Chondrocyte (in vitro differentiated cells): Measurements from ENCODE around the gene LRRD1. TPM values are rescaled to one million over a fixed set of nuclear protein-coding genes. Genes with fewer than 3 reads are reported as not detected.

Experiments used
- DNase-seq: peaks from one replicate; pipeline ENCODE4 v3.0.0; 2021; ENCODE audit warnings: mixed read lengths, low spot score
- H3K27ac Mint-ChIP-seq: one replicate; pipeline ENCODE4 v1.8.0; 2021; ENCODE audit warnings: mild to moderate bottlenecking, moderate library complexity, mixed read lengths; ENCODE audit not compliant: unreplicated experiment
- H3K27me3 Mint-ChIP-seq: 2 replicates; pipeline ENCODE4 v1.8.0; 2021; ENCODE audit warnings: low read depth, mixed read lengths
- H3K36me3 Mint-ChIP-seq: 2 replicates; pipeline ENCODE4 v1.8.0; 2021; ENCODE audit warnings: low read depth, mixed read lengths
- H3K4me1 Mint-ChIP-seq: 2 replicates; pipeline ENCODE4 v1.8.0; 2021; ENCODE audit warnings: low read depth, mild to moderate bottlenecking, mixed read lengths
- H3K4me3 Mint-ChIP-seq: one replicate; pipeline ENCODE4 v1.8.0; 2021; ENCODE audit warnings: mild to moderate bottlenecking, moderate library complexity, mixed read lengths; ENCODE audit not compliant: unreplicated experiment
- H3K9me3 Mint-ChIP-seq: 2 replicates; pipeline ENCODE4 v1.8.0; 2021; ENCODE audit warnings: low read depth, mixed read lengths
- long read RNA-seq: library from polyadenylated mRNA; stranded (forward); transcript quantifications from one replicate; pipeline ENCODE4 v2.0.0, GENCODE V29; 2021
- total RNA-seq: library from RNA; stranded (reverse); gene quantifications from 3 replicates; pipeline ENCODE4 v1.2.1, GENCODE V29; 2021
- TF ChIP-seq, protein P1 (sequence below): fragments of 200-600 bp; sonication (generic); IDR thresholded peaks from 2 replicates; pipeline ENCODE4 v1.5.0; 2021; ENCODE audit warnings: antibody characterized with exemption, mild to moderate bottlenecking, moderate library complexity

LRRD1 gene
- total RNA-seq, result 0.22 to 0.41 TPM in 2 of 3 replicates, not detected in the other
- long read RNA-seq, result 0 reads

DNA sequence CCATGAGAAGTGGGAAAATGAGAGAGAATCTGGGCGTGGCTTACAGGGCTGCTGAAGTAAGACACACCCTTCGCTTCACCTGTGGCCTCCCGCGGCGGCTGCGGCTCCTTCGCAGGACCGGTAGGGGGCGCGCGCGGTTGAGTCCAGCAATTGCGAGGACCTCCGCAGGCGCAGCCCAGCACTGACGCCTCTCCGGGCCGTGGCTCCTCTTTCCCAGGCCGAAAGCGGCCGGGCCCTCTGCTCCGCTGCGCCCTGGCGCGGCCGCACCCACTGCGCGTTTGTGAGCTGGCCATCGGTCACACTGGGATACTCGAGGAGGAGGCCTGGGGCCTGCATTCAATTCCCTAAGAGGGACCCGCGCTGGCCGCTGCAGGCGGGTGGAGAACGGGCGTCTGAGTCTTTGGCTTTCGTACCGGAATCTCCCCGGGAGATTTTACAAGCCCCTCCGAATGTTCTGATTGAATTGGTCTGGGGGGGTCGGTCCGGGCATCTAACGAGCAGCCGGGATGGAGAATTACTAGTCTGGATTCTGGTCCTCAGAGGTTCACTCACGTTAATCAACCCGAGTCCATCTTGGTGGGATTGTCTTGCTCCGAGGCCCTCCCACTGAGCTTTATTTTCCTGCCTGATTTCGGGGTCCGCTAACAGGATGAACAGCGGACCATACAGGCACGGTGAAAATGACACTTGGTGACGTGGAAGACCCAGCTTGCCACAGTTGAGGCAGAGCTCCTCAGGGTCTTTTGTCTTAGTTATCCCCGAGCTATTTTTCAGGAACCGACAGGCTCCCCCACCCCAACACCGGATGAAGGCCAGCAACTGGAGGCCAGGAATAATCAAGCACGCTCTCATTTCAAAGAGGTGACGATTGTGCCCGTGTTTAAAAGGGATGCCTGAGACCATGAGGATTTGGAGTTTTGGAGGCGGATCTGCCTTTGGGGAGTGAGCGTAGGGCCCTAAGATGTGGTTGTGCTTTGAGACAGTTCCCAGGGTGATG, at the start of gene LRRD1:
Gene LRRD1 (minus strand): TSS at position 215 of the 997 bp plus-strand sequence. CDS start 13,940 bp downstream, outside the sequence.
- Mint-ChIP-seq H3K27ac (peak within 1 kb of the TSS; percentile 12), H3K9me3 (peaks cover 15% of the 10 kb centered on the region), H3K27me3 (no peaks in the 10 kb centered on the region), H3K4me3 (peak within 1 kb of the TSS; percentile 63), H3K36me3 (peaks cover 5% of the 10 kb centered on the region), H3K4me1 (peaks cover 14% of the 10 kb centered on the region)
- TF ChIP-seq, protein P1, sequence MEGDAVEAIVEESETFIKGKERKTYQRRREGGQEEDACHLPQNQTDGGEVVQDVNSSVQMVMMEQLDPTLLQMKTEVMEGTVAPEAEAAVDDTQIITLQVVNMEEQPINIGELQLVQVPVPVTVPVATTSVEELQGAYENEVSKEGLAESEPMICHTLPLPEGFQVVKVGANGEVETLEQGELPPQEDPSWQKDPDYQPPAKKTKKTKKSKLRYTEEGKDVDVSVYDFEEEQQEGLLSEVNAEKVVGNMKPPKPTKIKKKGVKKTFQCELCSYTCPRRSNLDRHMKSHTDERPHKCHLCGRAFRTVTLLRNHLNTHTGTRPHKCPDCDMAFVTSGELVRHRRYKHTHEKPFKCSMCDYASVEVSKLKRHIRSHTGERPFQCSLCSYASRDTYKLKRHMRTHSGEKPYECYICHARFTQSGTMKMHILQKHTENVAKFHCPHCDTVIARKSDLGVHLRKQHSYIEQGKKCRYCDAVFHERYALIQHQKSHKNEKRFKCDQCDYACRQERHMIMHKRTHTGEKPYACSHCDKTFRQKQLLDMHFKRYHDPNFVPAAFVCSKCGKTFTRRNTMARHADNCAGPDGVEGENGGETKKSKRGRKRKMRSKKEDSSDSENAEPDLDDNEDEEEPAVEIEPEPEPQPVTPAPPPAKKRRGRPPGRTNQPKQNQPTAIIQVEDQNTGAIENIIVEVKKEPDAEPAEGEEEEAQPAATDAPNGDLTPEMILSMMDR, result peak; percentile 95
- peak; percentile 94 for DNase-seq

GRCh38 chr7:92228742-92229141, 49.8 kb upstream of the LRRD1 start:
- Mint-ChIP-seq H3K4me1 (no peaks in the 10 kb centered on the region), H3K9me3 (no peaks in the 10 kb centered on the region), H3K27me3 (no peaks in the 10 kb centered on the region), H3K4me3 (no peak overlapping the region), H3K36me3 (peaks cover 33% of the 10 kb centered on the region), H3K27ac (no peak overlapping the region)
- TF ChIP-seq, protein P1, result no peak
- no peak for DNase-seq

- TF ChIP-seq, protein P1, result no peak
- Mint-ChIP-seq H3K36me3 (peaks cover 33% of the 10 kb centered on the region), H3K4me3 (no peak overlapping the region), H3K4me1 (no peaks in the 10 kb centered on the region), H3K27me3 (no peaks in the 10 kb centered on the region), H3K27ac (no peak overlapping the region), H3K9me3 (no peaks in the 10 kb centered on the region)
- no peak for DNase-seq
Observed at GRCh38 chr7:92228100-92228499, 49.2 kb upstream of the LRRD1 start.

- TF ChIP-seq, protein P1, result no peak
- no peak overlapping the region for H3K27ac Mint-ChIP-seq
- no peak for DNase-seq
- no peaks in the 10 kb centered on the region for H3K9me3 Mint-ChIP-seq
- no peaks in the 10 kb centered on the region for H3K4me1 Mint-ChIP-seq
- H3K4me3 Mint-ChIP-seq, result no peak overlapping the region
- no peaks in the 10 kb centered on the region for H3K27me3 Mint-ChIP-seq
- peaks cover 32% of the 10 kb centered on the region for H3K36me3 Mint-ChIP-seq
Observed at GRCh38 chr7:92226981-92227380, 48.0 kb upstream of the LRRD1 start.

- no peaks in the 10 kb centered on the region for H3K27me3 Mint-ChIP-seq
- TF ChIP-seq, protein P1, result no peak
- H3K9me3 Mint-ChIP-seq, result no peaks in the 10 kb centered on the region
- no peak overlapping the region for H3K27ac Mint-ChIP-seq
- DNase-seq, result no peak
- no peak overlapping the region for H3K4me3 Mint-ChIP-seq
- no peaks in the 10 kb centered on the region for H3K4me1 Mint-ChIP-seq
- peaks cover 42% of the 10 kb centered on the region for H3K36me3 Mint-ChIP-seq
Observed at GRCh38 chr7:92221766-92222165, 42.8 kb upstream of the LRRD1 start.
